ENCODE data around the gene USO1. TPM values are rescaled to one million over a fixed set of nuclear protein-coding genes. Genes with fewer than 3 reads are reported as not detected.

USO1 gene
- total RNA-seq, 1 donor from 2014 or later, result 114 TPM

DNA sequence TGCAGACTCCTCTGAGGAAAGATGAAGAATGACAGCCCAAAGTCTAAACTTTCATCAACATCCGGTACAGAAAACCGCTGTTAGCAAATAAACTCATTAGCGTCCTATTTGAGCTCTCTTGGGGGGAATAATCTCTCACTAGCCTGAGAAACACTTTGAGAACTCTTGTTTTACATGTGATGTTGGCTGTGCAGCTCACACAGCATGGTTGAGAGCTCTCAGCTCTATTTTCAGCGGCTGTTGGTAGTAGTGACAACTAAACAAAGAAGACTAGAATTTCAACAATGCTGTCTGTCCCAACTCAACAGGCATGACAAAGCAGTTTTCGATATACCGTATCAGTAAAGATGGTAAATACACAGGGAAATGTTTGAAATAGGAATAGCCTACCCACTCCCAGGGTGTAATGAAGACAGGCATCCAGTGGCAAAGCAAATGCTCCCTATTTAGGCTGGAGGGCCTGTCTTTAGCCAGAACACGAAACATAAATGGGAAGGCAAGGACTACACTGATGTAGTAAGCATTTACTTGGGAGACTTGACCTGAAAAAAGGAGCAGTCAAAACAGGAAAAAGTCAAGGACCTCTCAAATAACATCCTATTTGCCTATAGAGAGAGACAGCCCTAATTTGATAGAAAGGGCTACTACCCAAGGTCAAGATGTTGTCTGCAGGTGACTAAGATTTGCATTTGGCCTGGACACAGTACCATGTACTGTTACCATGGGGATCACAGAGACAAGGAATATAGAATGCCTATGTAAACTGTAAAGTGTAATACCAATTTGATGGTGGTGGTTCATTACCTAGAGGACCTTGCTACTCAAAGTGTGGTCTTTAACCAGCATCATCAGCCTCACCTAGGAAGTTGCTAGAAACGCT, 117.5 kb downstream of the USO1 start:
- Histone ChIP-seq H3K4me2 (no peak overlapping the region), H3K4me1 (no peaks in the 10 kb centered on the region), H3K79me2 (ENCODE audit: low read depth) (no peaks in the 10 kb centered on the region), H4K20me1 (ENCODE audit: low read depth) (no peaks in the 10 kb centered on the region), H3K36me3 (no peaks in the 10 kb centered on the region), H3K9ac (no peak overlapping the region), H3K4me3 (no peak overlapping the region), H3K27ac (no peak overlapping the region), H3K9me3 (ENCODE audit: low read depth) (no peaks in the 10 kb centered on the region), H3K27me3 (no peaks in the 10 kb centered on the region), H3F3A (ENCODE audit: low read depth) (no peaks in the 10 kb centered on the region), H2AFZ (replicated peaks) (peak overlapping the region; percentile 90)
- Mint-ChIP-seq H3K27ac (no peak overlapping the region), H3K27me3 (ENCODE audit: insufficient read depth, low read depth) (no peaks in the 10 kb centered on the region), H3K36me3 (peaks cover 3% of the 10 kb centered on the region), H3K4me1 (peaks cover 17% of the 10 kb centered on the region), H3K4me3 (no peak overlapping the region), H3K9me3 (no peaks in the 10 kb centered on the region)
- peak; percentile 28 for DNase-seq (ENCODE audit: low spot score)
- no peak for TF ChIP-seq EZH2phosphoT487 (IDR thresholded peaks at IDR 0.05)
- TF ChIP-seq, protein P1, sequence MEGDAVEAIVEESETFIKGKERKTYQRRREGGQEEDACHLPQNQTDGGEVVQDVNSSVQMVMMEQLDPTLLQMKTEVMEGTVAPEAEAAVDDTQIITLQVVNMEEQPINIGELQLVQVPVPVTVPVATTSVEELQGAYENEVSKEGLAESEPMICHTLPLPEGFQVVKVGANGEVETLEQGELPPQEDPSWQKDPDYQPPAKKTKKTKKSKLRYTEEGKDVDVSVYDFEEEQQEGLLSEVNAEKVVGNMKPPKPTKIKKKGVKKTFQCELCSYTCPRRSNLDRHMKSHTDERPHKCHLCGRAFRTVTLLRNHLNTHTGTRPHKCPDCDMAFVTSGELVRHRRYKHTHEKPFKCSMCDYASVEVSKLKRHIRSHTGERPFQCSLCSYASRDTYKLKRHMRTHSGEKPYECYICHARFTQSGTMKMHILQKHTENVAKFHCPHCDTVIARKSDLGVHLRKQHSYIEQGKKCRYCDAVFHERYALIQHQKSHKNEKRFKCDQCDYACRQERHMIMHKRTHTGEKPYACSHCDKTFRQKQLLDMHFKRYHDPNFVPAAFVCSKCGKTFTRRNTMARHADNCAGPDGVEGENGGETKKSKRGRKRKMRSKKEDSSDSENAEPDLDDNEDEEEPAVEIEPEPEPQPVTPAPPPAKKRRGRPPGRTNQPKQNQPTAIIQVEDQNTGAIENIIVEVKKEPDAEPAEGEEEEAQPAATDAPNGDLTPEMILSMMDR (IDR thresholded peaks at IDR 0.05), result no peak
- TF ChIP-seq EZH2 (IDR thresholded peaks at IDR 0.05), result no peak

DNA sequence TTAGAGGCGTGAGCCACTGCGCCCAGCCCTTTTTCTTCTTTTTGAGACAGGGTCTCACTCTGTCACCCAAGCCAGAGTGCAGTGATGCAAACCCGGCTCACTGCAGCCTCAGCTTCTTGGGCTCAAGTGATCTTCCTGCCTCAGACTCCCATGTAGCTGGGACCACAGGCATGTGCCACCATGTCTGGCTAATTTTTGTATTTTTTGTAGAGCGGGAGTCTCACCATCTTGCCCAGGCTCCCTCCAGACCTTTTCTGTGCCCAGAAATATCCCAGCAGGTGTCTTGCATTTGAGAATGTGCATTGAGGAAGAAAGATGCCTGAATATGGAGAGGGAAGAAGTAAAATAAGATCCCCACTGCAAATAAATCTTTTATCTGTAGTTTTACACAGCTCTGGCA, 119.2 kb downstream of the USO1 start:
- H3K4me1 ChIP-seq, result no peaks in the 10 kb centered on the region
- Mint-ChIP-seq H3K36me3 (peaks cover 3% of the 10 kb centered on the region), H3K27me3 (ENCODE audit: insufficient read depth, low read depth) (no peaks in the 10 kb centered on the region), H3K9me3 (no peaks in the 10 kb centered on the region), H3K4me1 (peaks cover 20% of the 10 kb centered on the region), H3K27ac (peak overlapping the region; percentile 69), H3K4me3 (no peak overlapping the region)
- no peak for TF ChIP-seq EZH2phosphoT487 (IDR thresholded peaks at IDR 0.05)
- TF ChIP-seq, protein P1 (IDR thresholded peaks at IDR 0.05), result no peak
- TF ChIP-seq EZH2 (IDR thresholded peaks at IDR 0.05), result no peak
- H3K36me3 ChIP-seq, result no peaks in the 10 kb centered on the region
- H3F3A ChIP-seq (ENCODE audit: low read depth), result no peaks in the 10 kb centered on the region
- H3K79me2 ChIP-seq (ENCODE audit: low read depth), result no peaks in the 10 kb centered on the region
- no peak for DNase-seq (ENCODE audit: low spot score)
- H2AFZ ChIP-seq (replicated peaks), result no peak overlapping the region
- H3K27me3 ChIP-seq, result no peaks in the 10 kb centered on the region
- H4K20me1 ChIP-seq (ENCODE audit: low read depth), result no peaks in the 10 kb centered on the region
- H3K4me3 ChIP-seq, result no peak overlapping the region
- H3K9ac ChIP-seq, result no peak overlapping the region
- H3K27ac ChIP-seq, result no peak overlapping the region
- no peaks in the 10 kb centered on the region for H3K9me3 ChIP-seq (ENCODE audit: low read depth)
- H3K4me2 ChIP-seq, result no peak overlapping the region

DNA sequence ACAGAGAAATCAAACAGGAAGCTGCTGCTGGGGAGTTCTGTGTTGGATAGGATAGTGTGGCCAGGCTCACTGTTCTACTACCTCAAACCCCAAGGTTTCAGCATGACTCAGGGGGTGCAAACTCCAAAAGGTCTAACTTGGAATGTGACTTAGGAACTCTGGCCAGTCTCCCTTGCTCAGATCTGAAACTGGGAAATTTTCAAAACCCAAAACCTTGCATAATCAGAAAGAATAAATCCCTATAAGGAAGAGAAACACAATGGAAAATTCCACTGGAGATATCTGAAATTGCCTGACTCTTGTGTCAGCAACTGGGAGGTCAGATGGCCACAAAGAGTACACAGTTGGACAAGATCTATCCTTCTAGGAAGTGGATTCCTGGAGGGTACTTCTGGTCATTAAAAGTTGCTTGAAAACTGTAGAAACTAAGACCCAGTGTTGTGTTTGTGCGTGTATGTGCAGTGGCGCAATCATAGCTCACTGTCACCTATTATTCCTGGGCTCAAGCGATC, 119.8 kb downstream of the USO1 start:
- H3K36me3 Mint-ChIP-seq, result peaks cover 3% of the 10 kb centered on the region
- no peak overlapping the region for H3K27ac ChIP-seq
- no peaks in the 10 kb centered on the region for H3K79me2 ChIP-seq (ENCODE audit: low read depth)
- peak overlapping the region; percentile 3 for H2AFZ ChIP-seq (replicated peaks)
- no peak overlapping the region for H3K4me3 Mint-ChIP-seq
- no peaks in the 10 kb centered on the region for H3K4me1 ChIP-seq
- H3K4me2 ChIP-seq, result no peak overlapping the region
- H3K9me3 Mint-ChIP-seq, result no peaks in the 10 kb centered on the region
- DNase-seq (ENCODE audit: low spot score), result no peak
- H4K20me1 ChIP-seq (ENCODE audit: low read depth), result no peaks in the 10 kb centered on the region
- H3K4me1 Mint-ChIP-seq, result peaks cover 20% of the 10 kb centered on the region
- H3K9ac ChIP-seq, result no peak overlapping the region
- TF ChIP-seq EZH2 (IDR thresholded peaks at IDR 0.05) (no peak), EZH2phosphoT487 (IDR thresholded peaks at IDR 0.05) (no peak)
- TF ChIP-seq, protein P1 (IDR thresholded peaks at IDR 0.05), result no peak
- H3K9me3 ChIP-seq (ENCODE audit: low read depth), result no peaks in the 10 kb centered on the region
- H3K27ac Mint-ChIP-seq, result peak overlapping the region; percentile 69
- no peaks in the 10 kb centered on the region for H3K36me3 ChIP-seq
- H3F3A ChIP-seq (ENCODE audit: low read depth), result no peaks in the 10 kb centered on the region
- H3K4me3 ChIP-seq, result no peak overlapping the region
- H3K27me3 Mint-ChIP-seq (ENCODE audit: insufficient read depth, low read depth), result peaks cover under 1% of the 10 kb centered on the region
- H3K27me3 ChIP-seq, result no peaks in the 10 kb centered on the region

Data from neural progenitor cell (in vitro differentiated cells).